ENCODE measurements around the gene NUCB1. TPM values are rescaled to one million over a fixed set of nuclear protein-coding genes. Genes with fewer than 3 reads are reported as not detected.
A peak's percentile ranks its signal among the peaks of the same experiment; 100 is the strongest.
"Not testable (repeated sequence)": the region's sequence is repeated elsewhere in the genome, so short reads cannot be mapped to it uniquely, and the experiment has no call there.

Gene NUCB1
- total RNA-seq, 4 donors from 2014 or later: 83.9 to 162 (median 148) TPM

GRCh38 chr19:48870048-48870447, 30.1 kb upstream of the NUCB1 start:
- in situ Hi-C loops (cut with MboI; ENCODE audit: low sequenced_read_pairs in 4 of 4) (loop anchor here in 2 of 4 donors (10.0 to 25.0 kb wide), 2 partner anchors 92 to 95 kb away; partner anchors contain the start of genes FTL (in 2 of the 2) and BAX (in 1 of the 2)), intact Hi-C loops (cut with DNase I; ENCODE audit: low total_unique reads) (loop anchor here (5.0 kb wide), 1 partner anchor 153 kb away; the partner anchor contains the start of gene MAMSTR)
- H3K4me3 ChIP-seq: no peak overlapping the region
- no peaks in the 10 kb centered on the region for H3K9me3 ChIP-seq
- no peaks in the 10 kb centered on the region for H3K27me3 ChIP-seq
- H3K27ac ChIP-seq: no peak overlapping the region
- ATAC-seq (no peak), DNase-seq (no peak)
- H3K4me1 ChIP-seq: peaks cover 12 to 23% of the 10 kb centered on the region in 2 donors
- H3K36me3 ChIP-seq: peaks cover 0 to 18% of the 10 kb centered on the region in 2 donors
- TF ChIP-seq CTCF (IDR thresholded peaks at IDR 0.05 in 4 of 5, conservative IDR thresholded peaks at IDR 0.05 in 1 of 5) (no peak), POLR2A (IDR thresholded peaks at IDR 0.05) (no peak)

- H3K27me3 ChIP-seq, ATAC-seq, DNase-seq, H3K9me3 ChIP-seq: not testable (repeated sequence)
- peaks cover 26 to 35% of the 10 kb centered on the region in 2 donors for H3K4me1 ChIP-seq
- peaks cover 0 to 34% of the 10 kb centered on the region in 2 donors for H3K36me3 ChIP-seq
- peak overlapping the region; percentile 94 to 100 (median 99) for H3K27ac ChIP-seq
- in situ Hi-C loops (cut with MboI; ENCODE audit: low sequenced_read_pairs in 4 of 4): loop anchor here in 2 of 4 donors (10.0 to 25.0 kb wide), 2 partner anchors 91 to 93 kb away; partner anchors contain the start of genes FTL (in 2 of the 2) and BAX (in 1 of the 2)
- H3K4me3 ChIP-seq: peak overlapping the region in 3 of 4 donors; percentile 30 to 100 (median 85)
- intact Hi-C loops (cut with DNase I; ENCODE audit: low total_unique reads): loop anchor here (1.0 to 5.0 kb wide), 5 partner anchors 29 to 237 kb away; partner anchors contain the start of genes BCAT2, FTL, MAMSTR and NUCB1
Measured at GRCh38 chr19:48871471-48872181, 28.5 kb upstream of the NUCB1 start.

- in situ Hi-C loops (cut with MboI; ENCODE audit: low sequenced_read_pairs in 4 of 4) (loop anchor here in 2 of 4 donors (10.0 to 25.0 kb wide), 2 partner anchors 90 to 92 kb away; partner anchors contain the start of genes FTL (in 2 of the 2) and BAX (in 1 of the 2)), intact Hi-C loops (cut with DNase I; ENCODE audit: low total_unique reads) (loop anchor here (1.0 to 5.0 kb wide), 5 partner anchors 28 to 238 kb away; partner anchors contain the start of genes BCAT2, FTL, MAMSTR and NUCB1)
- Histone ChIP-seq H3K4me1 (peaks cover 33 to 41% of the 10 kb centered on the region in 2 donors), H3K9me3 (no peaks in the 10 kb centered on the region), H3K27me3 (no peaks in the 10 kb centered on the region), H3K36me3 (peaks cover 0 to 41% of the 10 kb centered on the region in 2 donors), H3K27ac (peak within 1 kb of the TSS; percentile 94 to 100 (median 99)), H3K4me3 (peak within 1 kb of the TSS; percentile 85 to 100 (median 93))
- ATAC-seq (peak; percentile 71 to 72), DNase-seq (peak; percentile 96 to 99)
- TF ChIP-seq CTCF (IDR thresholded peaks at IDR 0.05 in 4 of 5, conservative IDR thresholded peaks at IDR 0.05 in 1 of 5) (peak in 4 of 5 experiments; percentile 10 to 67 (median 36)), POLR2A (IDR thresholded peaks at IDR 0.05) (peak; percentile 99 to 100)
Measured at GRCh38 chr19:48872182-48872883, 27.8 kb upstream of the NUCB1 start, which contains the start of gene PPP1R15A. Gene PPP1R15A (plus strand): TSS chr19:48872421. CDS start chr19:48873234, 813 bp downstream.

GRCh38 chr19:48872884-48873475, 27.1 kb upstream of the NUCB1 start:
- Histone ChIP-seq H3K36me3 (peaks cover 0 to 47% of the 10 kb centered on the region in 2 donors), H3K27me3 (no peaks in the 10 kb centered on the region), H3K4me3 (peak overlapping the region; percentile 85 to 100 (median 93)), H3K27ac (peak overlapping the region; percentile 94 to 100 (median 99)), H3K9me3 (no peaks in the 10 kb centered on the region), H3K4me1 (peaks cover 33 to 35% of the 10 kb centered on the region in 2 donors)
- DNase-seq (peak; percentile 92 to 94), ATAC-seq (peak; percentile 77 to 80)
- intact Hi-C loops (cut with DNase I; ENCODE audit: low total_unique reads) (loop anchor here (1.0 to 5.0 kb wide), 5 partner anchors 28 to 238 kb away; partner anchors contain the start of genes BCAT2, FTL, MAMSTR and NUCB1), in situ Hi-C loops (cut with MboI; ENCODE audit: low sequenced_read_pairs in 4 of 4) (loop anchor here in 2 of 4 donors (10.0 to 25.0 kb wide), 2 partner anchors 89 to 92 kb away; partner anchors contain the start of genes FTL (in 2 of the 2) and BAX (in 1 of the 2))
- peak; percentile 23 to 40 for TF ChIP-seq POLR2A (IDR thresholded peaks at IDR 0.05)
- TF ChIP-seq CTCF (IDR thresholded peaks at IDR 0.05 in 4 of 5, conservative IDR thresholded peaks at IDR 0.05 in 1 of 5): no peak
